HG03139 (cell line): Measurements from ENCODE around the gene GAL3ST1.
"Not testable (repeated sequence)": the region's sequence is repeated elsewhere in the genome, so short reads cannot be mapped to it uniquely, and the experiment has no call there.

Experiments
- ATAC-seq: cut with Tn5 transposase; IDR thresholded peaks from one replicate; pipeline ENCODE4 v1.9.1; 2021; ENCODE audit not compliant: unreplicated experiment

GAL3ST1 gene

DNA sequence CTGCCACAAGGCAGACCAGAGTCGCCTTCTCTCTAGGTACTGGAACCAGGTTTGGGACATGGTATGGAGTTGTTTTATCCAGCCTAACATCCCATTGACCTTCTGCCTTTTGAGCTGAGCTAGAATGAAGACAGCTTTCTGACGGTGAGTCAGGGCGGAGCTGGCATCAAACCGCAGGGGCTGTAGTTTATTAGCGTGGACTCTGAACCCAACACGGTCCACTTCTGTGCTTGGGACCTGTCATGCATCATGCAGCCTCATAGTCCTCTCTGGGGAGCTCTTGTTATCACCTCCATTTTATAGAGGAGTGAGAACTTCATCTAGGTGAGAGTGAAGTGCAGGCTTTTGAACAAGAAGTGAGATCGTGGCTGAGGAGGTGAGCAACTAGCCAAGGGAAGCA is 8.3 kb downstream of the GAL3ST1 start:
- no peak for ATAC-seq

DNA sequence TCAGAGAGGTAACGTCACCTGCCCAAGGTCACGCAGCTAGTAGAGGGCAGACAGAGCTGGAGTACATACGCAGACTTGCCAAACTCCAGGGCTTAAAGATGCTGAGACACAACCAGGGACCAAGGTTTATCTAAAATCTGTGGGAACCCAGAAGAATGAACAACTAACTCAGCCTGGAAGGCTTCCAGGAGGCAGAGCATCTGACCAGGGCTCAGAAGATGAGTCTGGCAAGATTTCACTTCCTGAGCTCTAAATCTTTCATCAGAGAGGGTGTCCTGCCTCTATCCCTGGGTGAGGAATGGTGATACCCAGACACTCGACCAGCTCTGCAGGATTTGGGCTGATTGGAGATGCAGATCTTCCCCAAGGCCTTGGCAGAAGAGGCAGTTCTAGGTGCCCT is 9.1 kb downstream of the GAL3ST1 start:
- no peak for ATAC-seq

DNA sequence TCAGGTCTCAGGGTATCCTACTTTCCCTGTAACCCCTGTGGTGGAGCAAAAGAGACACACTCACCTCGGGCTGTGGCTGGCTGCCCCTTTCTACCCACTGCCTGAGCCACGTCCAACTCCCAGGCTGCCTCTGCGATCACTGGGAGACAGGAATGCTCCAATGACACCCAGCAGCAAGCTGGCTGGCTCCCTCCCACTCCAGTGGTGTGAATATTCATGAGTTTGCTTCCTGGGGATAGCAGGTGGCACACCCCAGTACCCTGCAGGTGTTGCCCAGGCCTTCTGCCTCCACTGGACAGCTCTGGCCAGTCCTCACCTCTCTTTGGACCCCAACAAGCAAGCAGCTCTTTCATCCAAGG is 9.7 kb downstream of the GAL3ST1 start:
- ATAC-seq, result no peak

DNA sequence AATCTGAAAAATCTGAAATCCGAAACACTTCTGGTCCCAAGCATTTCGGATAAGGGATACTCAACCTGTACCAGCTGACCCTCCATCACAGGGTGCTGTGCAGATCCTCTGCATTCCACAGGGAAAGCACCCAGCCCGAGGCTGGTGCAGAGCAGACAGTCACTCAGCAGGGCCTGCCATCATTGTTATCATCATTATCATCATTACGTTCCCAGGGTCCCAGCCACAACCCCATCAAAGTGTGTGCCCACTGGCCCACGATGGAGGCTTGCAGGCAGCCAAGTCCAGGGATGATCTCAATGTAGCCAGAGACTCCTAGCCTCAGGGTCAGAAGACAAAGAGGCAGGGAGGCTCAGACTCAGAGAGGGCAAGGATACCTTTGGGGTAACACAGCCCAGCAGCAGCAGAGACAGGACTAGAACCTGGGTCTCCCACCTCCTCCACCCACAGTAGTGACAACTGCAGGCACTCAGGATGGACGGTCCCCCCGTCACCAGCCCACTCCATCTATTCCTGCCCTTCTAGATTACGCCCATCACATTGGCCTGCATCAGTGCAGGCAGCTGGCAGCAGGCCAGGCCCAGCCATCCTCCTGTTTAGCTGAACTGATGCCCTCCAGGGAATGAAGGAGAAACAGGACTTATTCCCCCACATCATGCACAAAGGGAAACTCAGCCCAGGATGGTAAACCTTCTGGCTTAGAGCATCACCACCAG is 10.3 kb downstream of the GAL3ST1 start:
- ATAC-seq, result no peak

DNA sequence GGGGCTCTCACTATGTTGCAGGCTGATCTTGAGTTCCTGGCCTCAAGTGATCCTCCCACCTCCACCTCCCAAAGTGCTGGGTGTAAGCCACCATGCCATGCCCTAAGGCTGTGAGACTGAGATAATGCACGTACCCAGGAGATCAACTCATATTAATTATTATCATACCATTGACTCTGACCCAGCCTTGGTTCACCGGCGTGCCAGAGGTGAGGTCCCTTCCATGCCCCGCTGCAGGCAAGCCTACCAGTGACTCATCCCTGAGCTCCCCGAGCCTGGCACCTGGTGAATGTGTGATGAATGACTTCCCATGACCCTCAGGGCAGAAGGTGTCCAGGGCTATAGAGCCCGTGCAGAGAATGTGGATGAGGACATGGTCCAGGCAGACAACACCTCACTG is 12.1 kb downstream of the GAL3ST1 start:
- ATAC-seq, result no peak

DNA sequence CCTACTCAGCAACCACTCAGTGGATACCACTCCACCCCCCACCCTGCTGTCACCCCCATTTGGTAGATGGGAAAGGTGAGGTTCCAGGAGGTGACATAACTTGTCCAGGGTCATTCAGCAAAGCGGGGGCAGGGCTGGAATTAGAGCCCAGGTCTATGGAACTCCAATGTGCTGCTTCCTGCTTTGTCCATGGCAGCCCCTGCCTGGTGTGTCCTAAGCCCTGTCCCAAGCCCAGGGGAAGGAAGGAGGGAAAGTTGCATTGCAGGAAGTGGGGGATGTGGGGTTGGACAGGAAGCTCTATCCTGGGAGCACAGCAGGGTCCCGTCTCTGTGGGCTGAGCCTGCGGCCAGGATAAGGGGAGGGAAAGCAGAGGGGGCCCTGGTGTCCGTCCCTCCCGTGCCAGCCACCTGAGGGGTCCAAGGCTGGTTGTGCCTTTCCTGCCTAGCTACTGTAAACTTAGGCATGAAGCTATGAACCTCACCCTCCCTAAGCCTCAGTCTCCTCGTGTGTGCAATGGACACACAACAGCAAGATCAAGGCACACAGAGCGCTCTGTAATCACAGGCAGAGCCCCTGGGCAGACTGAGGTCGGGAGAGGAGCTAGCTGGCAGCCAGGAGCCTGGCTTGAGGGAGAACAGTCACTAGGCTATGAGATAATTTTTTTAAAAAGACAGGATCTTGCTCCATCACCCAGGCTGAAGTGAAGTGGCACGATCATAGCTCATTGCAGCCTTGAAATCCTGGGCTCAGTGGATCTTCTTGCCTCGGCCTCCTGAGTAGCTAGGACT is 12.9 kb downstream of the GAL3ST1 start:
- ATAC-seq, result no peak

DNA sequence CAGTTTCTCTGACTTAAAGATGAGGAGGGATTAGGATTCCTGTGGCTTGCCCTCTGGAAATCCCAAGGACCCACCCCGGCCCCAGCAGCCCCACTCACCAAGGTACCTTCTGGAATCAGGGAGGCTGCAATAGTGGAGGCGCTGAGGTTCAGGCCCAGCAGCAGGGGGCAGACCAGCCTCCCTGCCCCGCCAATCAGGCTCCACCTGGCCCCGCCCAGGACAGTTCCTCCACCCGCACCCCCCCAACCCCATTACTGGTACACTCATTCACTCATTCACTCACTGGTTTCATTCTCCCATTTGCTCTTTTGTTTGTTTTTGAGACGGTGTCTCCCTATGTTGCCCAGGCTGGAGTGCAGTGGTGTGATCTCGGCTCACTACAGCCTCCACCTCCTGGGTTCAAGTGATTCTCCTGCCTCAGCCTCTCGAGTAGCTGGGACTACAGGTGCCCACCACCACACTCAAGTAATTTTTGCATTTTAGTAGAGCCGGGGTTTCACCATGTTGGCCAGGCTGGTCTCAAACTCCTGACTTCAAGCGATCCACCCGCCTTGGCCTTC is 13.7 kb downstream of the GAL3ST1 start:
- not testable (repeated sequence) for ATAC-seq

DNA sequence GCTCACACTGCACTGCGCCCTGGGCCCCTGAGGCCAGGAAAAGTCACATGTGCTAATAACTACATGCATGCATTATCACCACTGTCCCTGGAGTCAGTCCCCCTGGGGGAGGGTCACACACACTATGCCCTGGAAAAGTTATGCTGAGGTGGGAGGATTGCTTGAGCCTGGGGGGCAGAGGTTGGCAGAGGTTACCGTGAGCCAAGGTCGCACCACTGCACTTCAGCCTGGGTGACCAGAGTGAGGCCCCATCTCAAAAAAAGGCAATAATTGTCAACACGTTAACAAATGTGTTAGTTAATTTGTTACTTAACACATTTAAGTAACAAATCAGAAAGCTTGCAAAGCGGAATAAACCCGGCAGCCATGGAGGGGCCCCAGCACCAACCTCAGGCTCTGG is 14.6 kb downstream of the GAL3ST1 start:
- no peak for ATAC-seq

DNA sequence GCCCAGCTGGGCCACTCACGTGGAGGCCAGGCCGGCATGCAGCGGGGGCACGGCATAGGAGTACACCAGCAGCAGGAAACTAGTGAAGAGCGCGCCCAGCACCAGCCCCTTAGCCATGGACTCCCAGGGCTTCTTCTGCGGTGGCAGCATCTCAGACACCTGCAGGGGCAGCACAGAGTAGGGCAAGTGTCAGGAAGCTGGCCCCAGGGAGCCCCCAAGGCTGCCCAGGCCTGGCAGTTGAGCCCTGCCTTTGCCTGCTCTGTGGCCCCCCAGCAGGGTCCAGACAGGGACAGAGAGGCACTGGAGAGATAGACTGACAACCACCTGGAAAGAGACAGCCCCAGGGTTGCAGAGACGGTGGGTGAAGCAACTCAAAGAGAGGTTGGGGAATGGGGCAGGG is 17.2 kb downstream of the GAL3ST1 start:
- ATAC-seq, result no peak

DNA sequence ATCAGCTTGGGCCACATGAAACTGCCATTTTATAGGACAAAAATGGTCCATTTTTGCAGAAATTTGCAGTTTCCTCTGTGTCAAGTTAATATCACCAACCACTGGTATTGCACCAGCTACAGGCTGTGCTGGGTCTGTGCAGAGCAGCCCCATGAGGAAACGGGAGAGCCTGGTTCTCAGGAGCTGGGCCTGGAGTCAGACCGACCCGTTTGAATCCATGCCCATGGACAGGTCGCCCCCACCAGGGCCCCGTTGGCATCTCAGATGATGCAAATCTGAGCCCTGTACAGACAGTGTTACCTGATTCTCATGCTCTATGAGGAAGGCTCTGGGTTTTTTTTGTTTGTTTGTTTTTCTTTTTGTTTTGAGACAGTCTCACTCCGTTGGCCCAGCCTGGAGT is 18.1 kb downstream of the GAL3ST1 start:
- ATAC-seq, result no peak

DNA sequence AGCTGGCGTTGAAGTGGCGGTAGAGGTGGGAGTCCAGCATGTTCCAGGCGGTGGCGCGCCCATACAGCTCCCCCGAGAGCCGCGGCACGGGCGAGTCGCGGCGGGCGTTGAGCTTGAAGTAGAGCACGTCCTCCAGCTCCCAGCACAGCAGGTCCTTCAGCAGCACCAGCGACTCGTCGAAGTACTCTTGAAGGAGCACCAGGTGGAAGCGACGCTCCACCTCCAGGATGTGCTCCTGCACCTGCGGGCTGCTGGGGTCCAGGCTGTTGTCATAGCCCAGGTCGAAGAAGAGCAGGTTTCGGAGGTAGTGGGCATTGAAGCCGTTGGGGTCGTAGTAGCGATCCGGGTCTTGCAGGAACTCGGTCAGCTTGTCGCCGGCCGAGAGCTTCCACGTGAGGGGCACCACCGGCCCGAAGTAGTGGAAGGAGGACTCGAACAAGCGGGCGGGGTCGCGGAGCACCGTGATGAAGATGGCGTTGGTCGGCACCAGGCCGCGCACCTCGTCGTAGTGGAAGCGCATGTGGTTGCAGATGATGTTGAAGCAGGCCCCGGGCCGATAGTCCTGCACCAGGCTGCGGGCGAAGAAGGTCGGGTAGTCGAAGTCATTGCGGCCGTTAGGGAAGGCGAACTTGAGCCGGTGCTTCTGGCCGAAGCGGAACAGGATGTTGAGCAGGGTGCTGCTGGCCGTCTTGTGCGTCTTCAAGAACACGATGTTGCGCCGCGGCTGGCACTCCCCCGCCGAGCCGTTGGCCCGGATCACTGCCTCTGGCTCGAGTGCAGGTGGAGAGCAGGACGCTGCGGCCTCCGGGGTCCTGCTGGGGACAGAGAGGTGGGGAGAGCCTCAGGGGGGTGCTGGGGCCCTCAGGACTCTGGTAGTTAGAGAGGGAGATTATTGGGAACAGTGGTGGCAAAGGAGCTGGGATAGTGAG is 18.9 kb downstream of the GAL3ST1 start:
- no peak for ATAC-seq

DNA sequence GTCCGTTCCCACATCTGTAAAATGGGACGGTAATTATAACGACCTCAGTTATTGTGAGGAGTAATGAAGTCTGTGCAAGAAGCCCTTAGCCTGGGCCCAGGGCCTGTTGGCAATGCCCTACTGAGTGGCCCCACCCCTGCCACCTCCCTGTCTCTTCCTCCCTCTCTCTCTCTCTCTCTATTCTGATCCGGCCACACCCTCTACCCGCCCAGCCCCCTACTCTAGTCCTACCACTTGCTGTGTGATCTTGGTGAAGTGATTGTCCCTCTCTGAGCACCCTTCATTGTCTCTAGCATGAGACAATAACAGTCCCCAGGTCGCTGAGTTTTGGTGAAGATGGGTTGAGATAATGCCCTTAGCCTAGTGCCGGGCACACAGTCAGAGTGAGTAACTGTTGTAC is 20.5 kb downstream of the GAL3ST1 start:
- ATAC-seq, result no peak

DNA sequence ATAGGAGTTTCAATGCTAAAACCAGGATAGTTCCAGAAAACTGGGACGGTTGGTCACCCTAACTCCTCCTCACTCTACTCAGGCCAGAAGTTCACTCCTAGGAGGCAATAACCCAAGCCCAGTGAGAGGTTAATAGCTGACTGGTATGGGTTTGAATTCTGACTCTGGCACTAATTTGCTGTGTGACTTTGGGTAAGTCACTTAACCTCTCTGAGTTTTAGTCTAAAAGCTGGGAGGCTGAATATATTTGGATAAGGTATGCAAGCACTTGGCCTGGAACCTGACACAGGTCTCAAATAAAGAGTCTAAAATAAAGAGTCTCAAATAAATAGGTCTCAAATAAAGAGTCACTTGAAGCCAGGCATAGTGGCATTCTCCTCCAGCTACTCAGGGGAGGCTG is 21.7 kb downstream of the GAL3ST1 start:
- ATAC-seq, result no peak

DNA sequence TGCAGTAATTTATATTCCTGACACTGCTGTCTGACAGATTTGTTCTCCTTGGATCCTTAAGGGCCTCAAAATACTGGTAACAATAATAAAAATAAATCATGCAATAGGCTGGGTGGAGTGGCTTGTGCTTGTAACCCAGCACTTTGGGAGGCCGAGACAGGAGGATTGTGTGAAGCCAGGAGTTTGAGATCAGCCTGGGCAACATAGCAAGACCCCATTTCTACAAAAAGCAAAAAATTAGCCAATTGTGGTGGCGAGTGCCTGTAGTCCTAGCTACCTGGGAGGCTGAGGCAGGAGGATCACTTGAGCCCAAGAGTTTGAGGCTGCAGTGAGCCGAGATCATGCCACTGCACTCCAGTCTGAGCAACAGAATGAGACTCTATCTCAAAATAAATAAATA is 22.7 kb downstream of the GAL3ST1 start:
- ATAC-seq, result not testable (repeated sequence)

DNA sequence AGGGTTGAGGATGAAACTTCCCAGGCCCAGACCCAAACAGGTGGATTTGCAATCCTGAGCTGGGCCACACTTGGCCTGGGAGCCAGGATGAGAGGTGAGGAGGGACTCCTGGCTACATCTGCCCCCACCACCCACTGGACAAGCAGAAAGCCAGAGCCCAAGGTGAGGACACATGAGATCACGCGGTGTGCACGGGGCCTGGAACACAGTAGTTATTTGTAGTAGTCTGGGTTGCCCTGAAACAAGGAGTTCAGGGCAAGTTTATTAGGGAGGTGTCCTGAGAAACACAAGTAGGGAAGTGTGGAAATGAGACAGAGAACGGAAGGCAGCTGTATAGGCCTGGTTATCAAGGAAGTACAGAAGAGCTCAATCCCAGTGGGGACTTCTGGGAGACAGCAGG is 27.3 kb downstream of the GAL3ST1 start:
- no peak for ATAC-seq

DNA sequence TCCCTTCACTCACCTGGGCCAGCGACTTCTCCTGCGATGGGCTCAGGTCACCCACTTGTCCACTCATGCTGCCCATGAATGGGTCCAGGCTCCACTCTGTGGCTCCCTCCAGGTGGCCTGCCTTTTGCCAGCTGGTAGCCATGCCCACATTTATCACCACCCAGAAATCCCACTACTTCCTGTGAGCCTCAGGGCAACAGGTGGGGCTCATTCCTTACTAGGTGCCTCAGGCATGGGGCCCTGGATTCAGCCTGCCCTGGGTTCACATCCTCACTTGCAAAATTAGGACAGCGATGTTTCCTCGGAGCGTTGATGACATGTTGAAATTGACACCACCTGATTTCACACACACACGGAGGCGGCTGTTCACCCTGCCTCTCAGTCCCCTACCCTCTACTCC is 27.8 kb downstream of the GAL3ST1 start, which contains the start of gene SEC14L6:
Gene SEC14L6, minus strand, starts transcription at position 126 of the 400 bp plus-strand sequence. Its CDS starts 59 bp downstream, at position 67.
- no peak for ATAC-seq

DNA sequence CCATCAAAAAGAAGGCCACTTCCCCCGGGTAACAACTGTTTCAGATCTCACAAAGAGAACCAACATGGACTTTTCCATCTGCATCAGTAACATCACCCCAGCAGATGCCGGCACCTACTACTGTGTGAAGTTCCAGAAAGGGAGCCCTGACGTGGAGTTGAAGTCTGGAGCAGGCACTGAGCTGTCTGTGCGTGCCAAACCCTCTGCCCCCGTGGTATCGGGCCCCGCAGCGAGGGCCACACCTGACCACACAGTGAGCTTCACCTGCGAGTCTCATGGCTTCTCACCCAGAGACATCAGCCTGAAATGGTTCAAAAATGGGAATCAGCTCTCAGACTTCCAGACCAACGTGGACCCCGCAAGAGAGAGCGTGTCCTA is 31.7 kb downstream of the GAL3ST1 start:
- ATAC-seq, result no peak

DNA sequence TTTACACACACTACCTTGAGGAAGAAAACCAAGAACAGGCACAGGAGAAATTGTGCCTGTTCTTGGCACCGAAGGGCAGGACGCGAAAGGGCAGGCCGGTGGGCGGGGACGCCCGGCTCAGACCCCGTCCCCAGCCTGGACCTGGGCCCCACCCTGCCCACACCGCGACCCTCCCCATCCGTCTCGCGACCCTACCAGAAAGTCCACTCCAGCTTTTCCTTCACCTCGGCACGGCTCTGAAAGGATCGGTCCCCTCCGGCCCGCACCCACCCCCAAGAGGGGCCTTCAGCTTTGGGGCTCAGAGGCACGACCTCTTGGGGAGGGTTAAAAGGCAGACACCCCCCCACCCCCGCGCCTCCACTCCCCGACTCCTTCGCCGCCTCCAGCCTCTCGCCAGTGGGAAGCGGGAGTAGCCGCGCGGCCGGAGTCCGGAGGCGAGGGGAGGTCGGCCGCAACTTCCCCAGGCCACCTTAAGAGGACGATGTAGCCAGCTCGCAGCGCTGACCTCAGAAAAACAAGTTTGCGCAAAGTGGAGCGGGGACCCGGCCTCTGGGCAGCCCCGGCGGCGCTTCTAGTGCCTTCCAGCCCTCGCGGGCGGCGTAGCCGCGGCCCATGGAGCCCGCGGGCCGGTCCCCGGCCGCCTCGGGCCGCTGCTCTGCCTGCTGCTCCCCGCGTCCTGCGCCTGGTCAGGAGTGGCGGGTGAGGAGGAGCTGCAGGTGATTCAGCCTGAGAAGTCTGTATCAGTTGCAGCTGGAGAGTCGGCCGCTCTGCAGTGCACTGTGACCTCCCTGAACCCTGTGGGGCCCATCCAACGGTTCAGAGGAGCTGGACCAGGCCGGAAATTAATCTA is 32.3 kb downstream of the GAL3ST1 start:
- ATAC-seq, result no peak

DNA sequence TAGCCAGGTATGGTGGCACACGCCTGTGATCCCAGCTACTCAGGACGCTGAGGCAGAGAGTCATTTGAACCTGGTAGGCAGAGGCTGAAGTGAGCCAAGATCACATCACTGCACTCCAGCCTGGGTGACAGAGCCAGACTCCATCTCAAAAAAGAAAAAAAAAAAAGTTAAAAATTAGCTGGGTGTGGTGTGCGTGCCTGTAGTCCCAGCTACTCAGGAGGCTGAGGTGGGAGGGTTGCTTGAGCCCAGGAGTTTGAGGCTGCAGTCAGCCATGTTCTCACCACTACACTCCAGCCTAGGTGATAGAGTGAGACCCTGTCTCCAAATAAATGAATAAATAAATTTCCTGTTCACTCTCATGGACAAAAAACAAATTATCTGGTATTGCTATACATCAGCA is 33.0 kb downstream of the GAL3ST1 start:
- ATAC-seq, result not testable (repeated sequence)

DNA sequence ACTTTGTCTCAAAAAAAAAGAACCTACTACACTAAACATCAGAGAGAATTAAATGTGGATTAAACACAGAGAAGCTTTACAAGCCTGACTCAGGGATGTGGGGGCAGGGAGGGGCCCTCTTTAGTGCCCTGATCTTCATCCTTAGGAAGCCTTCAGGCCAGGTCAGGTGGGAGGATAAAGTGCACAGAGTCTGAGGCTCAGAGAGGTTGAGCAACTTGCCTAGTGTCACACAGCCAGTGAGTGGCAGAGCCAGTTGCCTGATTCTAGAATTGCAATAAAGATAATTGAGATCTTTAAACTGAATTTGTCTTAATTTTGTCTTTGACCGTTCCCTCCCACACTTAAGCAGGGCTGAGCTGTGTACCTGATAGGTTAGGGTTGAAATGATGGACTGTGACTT is 35.1 kb downstream of the GAL3ST1 start:
- no peak for ATAC-seq
